ENCODE results near the gene FHIP1A. TPM values are rescaled to one million over a fixed set of nuclear protein-coding genes. Genes with fewer than 3 reads are reported as not detected.

FHIP1A gene
- total and polyA plus RNA-seq, 9 of the 15 experiments (the other 6 are each of a cell fraction or from before 2014, with no cell fraction given), result 0.01 to 0.95 (median 0.04) TPM; not detected in 4

GRCh38 chr4:151362404-151363164 lies 46.4 kb upstream of the FHIP1A start (continued):
- TF ChIP-seq CC2D1A (IDR thresholded peaks at IDR 0.05), result peak; percentile 53; the same call in 1 of the 2 replicates
- no peak for TF ChIP-seq ZNF395 (CRISPR knock-in tag; IDR thresholded peaks at IDR 0.05)
- peak; percentile 63 for TF ChIP-seq SP1 (CRISPR knock-in tag; IDR thresholded peaks at IDR 0.05)
- no peak for TF ChIP-seq ELK1 (CRISPR knock-in tag; IDR thresholded peaks at IDR 0.05)
- peak; percentile 88 to 97 (median 93) for TF ChIP-seq CTCF (IDR thresholded peaks at IDR 0.05 in 2 of 3, conservative IDR thresholded peaks at IDR 0.05 in 1 of 3; ENCODE audit: insufficient read depth in 2 of 3, low read depth in 1 of 3, low read length in 3 of 3)
- peak; percentile 85 for TF ChIP-seq SMC3 (conservative IDR thresholded peaks at IDR 0.05; ENCODE audit: insufficient read depth, low read depth, low read length)
- TF ChIP-seq JUND (IDR thresholded peaks at IDR 0.05; ENCODE audit: borderline replicate concordance, low read depth, low read length), result no peak; the same call in 1 of the 2 replicates
- TF ChIP-seq JUND (tag; IDR thresholded peaks at IDR 0.05; ENCODE audit: borderline replicate concordance, low read depth, low read length), result no peak
- TF ChIP-seq ZNF212 (CRISPR knock-in tag; IDR thresholded peaks at IDR 0.05), result no peak
- peak; percentile 55; the same call in 1 of the 2 replicates for TF ChIP-seq ZNF384 (IDR thresholded peaks at IDR 0.05; ENCODE audit: low read depth, low read length)
- no peak for TF ChIP-seq ZNF398 (CRISPR knock-in tag; IDR thresholded peaks at IDR 0.05)
- TF ChIP-seq ZBTB7A (IDR thresholded peaks at IDR 0.05; ENCODE audit: borderline replicate concordance, control insufficient read depth, low read depth, low read length), result no peak
- peak; percentile 30; the same call in 1 of the 2 replicates for TF ChIP-seq KLF16 (IDR thresholded peaks at IDR 0.05)
- TF ChIP-seq EP300 (IDR thresholded peaks at IDR 0.05; ENCODE audit: low read length), result no peak
- TF ChIP-seq NFE2 (IDR thresholded peaks at IDR 0.05; ENCODE audit: low read depth), result peak; percentile 72
- peak in 1 of 2 experiments; percentile 14; a peak in 1 of 4 replicates for TF ChIP-seq MAZ (CRISPR knock-in tag; conservative IDR thresholded peaks at IDR 0.05 in 1 of 2, IDR thresholded peaks at IDR 0.05 in 1 of 2)
- TF ChIP-seq SMAD1 (IDR thresholded peaks at IDR 0.05; ENCODE audit: low read depth, low read length, partially characterized antibody), result no peak
- peak; percentile 79 to 86 for TF ChIP-seq RAD21 (CRISPR knock-in tag; conservative IDR thresholded peaks at IDR 0.05 in 1 of 2, IDR thresholded peaks at IDR 0.05 in 1 of 2)
- 0 out of 2 replicates have a peak, but pooled peaks have one; percentile 9 for TF ChIP-seq NCOR1 (IDR thresholded peaks at IDR 0.05)
